ENCODE results near the gene C16orf82.
"Not testable (repeated sequence)": the region's sequence is repeated elsewhere in the genome, so short reads cannot be mapped to it uniquely, and the experiment has no call there.

The C16orf82 gene

GRCh38 chr16:27058299-27058698 lies 8.4 kb upstream of the C16orf82 start:
- no peak overlapping the region for H3K4me3 ChIP-seq
- no peak overlapping the region for H3K27ac ChIP-seq

GRCh38 chr16:27070776-27071175 lies 4.0 kb downstream of the C16orf82 start:
- no peak for DNase-seq (ENCODE audit: low spot score)
- Histone ChIP-seq H3K27ac (no peak overlapping the region), H3K4me3 (no peak overlapping the region)
- TF ChIP-seq CTCF (IDR thresholded peaks at IDR 0.05): no peak

More at GRCh38 chr16:27058299-27058698, 8.4 kb upstream of the C16orf82 start:
- no peak for DNase-seq (ENCODE audit: low spot score)
- TF ChIP-seq CTCF (IDR thresholded peaks at IDR 0.05): no peak

DNA sequence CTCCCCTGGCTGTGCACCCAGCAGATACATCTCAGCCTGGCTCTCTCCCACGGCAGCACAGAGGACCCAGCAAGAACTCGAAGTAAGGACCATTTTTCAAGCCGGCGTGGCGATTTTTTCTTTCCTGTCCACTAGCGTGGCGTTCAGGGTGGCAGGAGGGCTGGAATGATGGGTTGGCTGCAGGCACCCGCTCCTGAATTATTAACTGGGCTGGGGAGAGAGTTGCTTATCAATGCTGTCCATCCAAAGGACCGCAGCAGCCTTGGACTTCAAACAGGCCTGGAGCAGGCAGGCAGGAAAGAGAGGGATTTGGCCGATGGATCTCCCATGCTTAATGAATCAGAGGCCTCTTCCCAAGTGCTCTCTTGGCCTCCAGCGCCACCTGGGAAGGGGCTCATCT lies 7.0 kb downstream of the C16orf82 start:
- Histone ChIP-seq H3K27ac (no peak overlapping the region), H3K4me3 (no peak overlapping the region)
- DNase-seq (ENCODE audit: low spot score): no peak
- TF ChIP-seq CTCF (IDR thresholded peaks at IDR 0.05): no peak

GRCh38 chr16:27080895-27081294 lies 14.2 kb downstream of the C16orf82 start:
- TF ChIP-seq CTCF (IDR thresholded peaks at IDR 0.05): no peak
- H3K27ac ChIP-seq: no peak overlapping the region
- no peak for DNase-seq (ENCODE audit: low spot score)
- no peak overlapping the region for H3K4me3 ChIP-seq

DNA sequence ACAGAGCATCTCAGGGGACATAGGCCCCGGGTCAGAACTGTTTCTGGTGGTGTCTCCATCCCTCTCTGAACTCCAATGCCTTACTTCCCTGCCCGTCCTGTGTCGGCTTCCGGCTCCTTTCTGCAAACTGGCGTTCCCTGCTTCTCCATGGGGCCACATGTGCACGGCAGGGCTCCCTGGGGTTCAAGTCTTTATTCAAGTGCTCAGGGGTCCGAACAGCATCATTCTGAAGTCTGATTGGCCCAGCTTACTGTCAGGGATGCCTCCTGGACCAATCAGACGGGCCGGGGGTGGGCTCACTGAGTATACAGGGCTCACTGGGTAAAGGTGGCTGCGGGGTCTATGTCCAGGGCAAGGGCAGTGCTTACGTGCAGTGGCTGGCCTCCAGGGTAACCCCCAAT lies 17.1 kb downstream of the C16orf82 start:
- Histone ChIP-seq H3K4me3 (no peak overlapping the region), H3K27ac (no peak overlapping the region)
- DNase-seq (ENCODE audit: low spot score): no peak
- TF ChIP-seq CTCF (IDR thresholded peaks at IDR 0.05): no peak

GRCh38 chr16:27084307-27085028 lies 17.7 kb downstream of the C16orf82 start:
- no peak for TF ChIP-seq CTCF (IDR thresholded peaks at IDR 0.05)
- Histone ChIP-seq H3K4me3 (no peak overlapping the region), H3K27ac (no peak overlapping the region)
- no peak for DNase-seq (ENCODE audit: low spot score)

DNA sequence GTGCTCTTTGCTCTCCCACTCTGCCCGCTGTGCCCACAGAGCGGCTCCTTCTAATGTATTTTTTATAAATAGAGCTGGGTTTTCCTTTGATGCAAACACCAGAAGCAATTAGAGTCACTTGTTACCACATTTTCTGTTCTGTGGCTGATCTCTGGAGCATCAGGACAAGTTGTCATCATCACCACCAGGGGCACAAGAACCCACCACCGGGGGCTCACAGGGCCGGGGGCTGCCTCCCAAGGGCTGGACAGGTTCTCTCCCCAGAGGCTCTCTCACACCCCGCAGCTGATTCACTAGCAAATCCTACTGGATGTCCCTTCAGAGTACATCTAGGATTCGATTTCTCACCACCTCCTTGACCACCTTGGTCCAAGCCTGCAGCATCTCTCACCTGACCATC lies 18.5 kb downstream of the C16orf82 start:
- TF ChIP-seq CTCF (IDR thresholded peaks at IDR 0.05): no peak
- no peak overlapping the region for H3K4me3 ChIP-seq
- DNase-seq (ENCODE audit: low spot score): no peak
- no peak overlapping the region for H3K27ac ChIP-seq

DNA sequence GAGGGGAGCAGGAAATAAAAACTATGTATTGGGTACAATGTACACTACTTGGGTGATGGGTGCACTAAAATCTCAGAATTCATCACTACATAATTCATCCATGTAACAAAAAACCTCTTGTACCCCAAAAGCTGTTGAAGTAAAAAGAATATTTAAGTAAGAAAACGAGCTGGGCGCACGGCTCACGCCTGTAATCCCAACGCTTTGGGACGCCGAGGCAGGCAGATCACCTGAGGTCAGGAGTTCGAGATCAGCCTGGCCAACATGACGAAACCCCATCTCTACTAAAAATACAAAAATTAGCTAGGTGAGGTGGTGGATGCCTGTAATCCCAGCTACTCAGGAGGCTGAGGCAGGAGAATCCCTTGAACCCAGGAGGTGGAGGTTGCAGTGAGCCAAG lies 19.3 kb downstream of the C16orf82 start:
- not testable (repeated sequence) for H3K27ac ChIP-seq; DNase-seq (ENCODE audit: low spot score); H3K4me3 ChIP-seq

All from coronary artery (tissue), 2 donors.